Tibial nerve (tissue), 4 donors: ENCODE data around the gene CERS6.

ENCODE experiments used
- CTCF ChIP-seq, 5 experiments: fragments of 200-600 bp in 3 of 5; fragments of 450-650 bp in 2 of 5; sonication (generic) in 3 of 5; IDR thresholded peaks; one replicate each; pipeline ENCODE4 v1.5.1; 2016 to 2019; ENCODE audit warnings: antibody characterized with exemption in 5 of 5, mild to moderate bottlenecking in 3 of 5, moderate library complexity in 2 of 5
- EP300 ChIP-seq, 2 donors: sonication (generic); formaldehyde crosslinking; IDR thresholded peaks; one replicate each; pipeline ENCODE4 v1.6.1; 2017; ENCODE audit warnings: antibody characterized with exemption in 2 of 2, mild to moderate bottlenecking in 1 of 2

GRCh38 chr2:168525020-168525419 is 68.9 kb downstream of the CERS6 start:
- no peak for TF ChIP-seq CTCF (IDR thresholded peaks at IDR 0.05)
- no peak for TF ChIP-seq EP300 (IDR thresholded peaks at IDR 0.05)
